ENCODE measurements around the gene ERC2. TPM values are rescaled to one million over a fixed set of nuclear protein-coding genes. Genes with fewer than 3 reads are reported as not detected.
A peak's percentile ranks its signal among the peaks of the same experiment; 100 is the strongest.

Gene ERC2
- total and polyA plus RNA-seq, 2 of the 8 experiments (the other 6 are each of a cell fraction or from before 2014, with no cell fraction given) = 16.4 to 22.8 TPM

DNA sequence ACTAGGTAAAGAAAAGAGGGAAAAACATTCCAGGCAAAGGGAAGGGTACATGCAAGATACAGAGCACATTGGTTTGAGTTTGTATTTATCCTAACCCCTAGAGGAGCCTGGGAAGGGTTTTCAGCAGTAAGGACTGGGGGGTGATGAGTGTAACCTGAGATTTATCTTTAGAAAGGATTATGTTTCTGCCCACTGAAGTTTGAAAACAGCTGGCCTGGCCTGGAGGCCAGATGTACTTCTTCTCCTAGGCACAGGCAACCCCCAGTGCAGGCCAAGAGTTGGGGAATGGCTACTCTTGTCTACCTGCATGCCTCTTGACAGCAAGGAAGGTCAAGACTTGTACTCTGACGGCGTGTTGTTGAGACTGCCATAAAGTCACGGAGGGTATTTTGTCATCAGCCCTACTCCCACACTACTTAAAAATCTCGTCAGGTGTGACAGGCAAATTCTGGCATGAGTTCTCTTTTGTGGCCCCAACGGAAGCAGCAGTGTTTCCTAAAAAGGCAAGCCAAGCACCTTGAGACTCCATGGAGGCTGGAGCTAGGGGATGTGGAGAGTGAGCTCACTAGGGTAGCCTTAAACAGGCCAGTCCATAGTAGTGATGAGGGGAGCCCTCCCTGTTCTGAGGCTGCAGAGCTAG lies 739.7 kb downstream of the ERC2 start:
- H2AFZ ChIP-seq (ENCODE audit: low read length) = no peak overlapping the region
- CTCF ChIA-PET (ENCODE audit: partially characterized antibody) = interaction anchor here (0.6 to 1.6 kb wide), 3 partner anchors 9 to 94 kb away, joined by 3 to 4 read pairs (median 4); no protein-coding TSS in a partner anchor
- no peaks in the 10 kb centered on the region for H3K79me2 ChIP-seq (ENCODE audit: control insufficient read depth in 1 of 2, insufficient read depth in 2 of 2, low read length in 2 of 2)
- no peak overlapping the region for H3K9ac ChIP-seq (replicated peaks in 1 of 4; ENCODE audit: extremely low read depth in 1 of 4, low read depth in 3 of 4, low read length in 3 of 4)
- H3K36me3 ChIP-seq (ENCODE audit: control insufficient read depth in 2 of 4, insufficient read depth in 4 of 4, low read length in 3 of 4) = no peaks in the 10 kb centered on the region
- H2BK5ac ChIP-seq (ENCODE audit: low read depth, low read length) = no peak overlapping the region
- no peak overlapping the region for H3K56ac ChIP-seq (replicated peaks; ENCODE audit: insufficient read length, low read depth, low read length)
- H3K14ac ChIP-seq (ENCODE audit: insufficient read length) = no peak overlapping the region
- H3K4me3 ChIP-seq (ENCODE audit: extremely low read depth in 1 of 4, insufficient read depth in 2 of 4, low read depth in 3 of 4, low read length in 4 of 4) = no peak overlapping the region
- no peaks in the 10 kb centered on the region for H3K9me3 ChIP-seq (ENCODE audit: insufficient read depth in 2 of 2, low read depth in 1 of 2, low read length in 1 of 2)
- H3K4ac ChIP-seq (replicated peaks; ENCODE audit: insufficient read length, low read depth, low read length) = no peak overlapping the region
- no peaks in the 10 kb centered on the region for H3K27me3 ChIP-seq (replicated peaks in 1 of 4; ENCODE audit: control insufficient read depth in 3 of 4, extremely low read depth in 1 of 4, insufficient read depth in 3 of 4, low read length in 3 of 4)
- H4K5ac ChIP-seq (ENCODE audit: insufficient read length, low read depth, low read length) = no peak overlapping the region
- H2BK20ac ChIP-seq (ENCODE audit: low read length) = 0 out of 2 replicates have a peak overlapping the region, but pooled peaks have one; percentile 62
- H2BK120ac ChIP-seq (replicated peaks; ENCODE audit: low read depth, low read length) = no peak overlapping the region
- H2BK15ac ChIP-seq (ENCODE audit: low read length) = 0 out of 2 replicates have a peak overlapping the region, but pooled peaks have one; percentile 47
- no peak overlapping the region for H3K23ac ChIP-seq (ENCODE audit: insufficient read length)
- H4K20me1 ChIP-seq (replicated peaks in 1 of 2; ENCODE audit: control insufficient read depth in 1 of 2, insufficient read depth in 2 of 2, low read length in 2 of 2) = no peaks in the 10 kb centered on the region
- FAIRE-seq (no peak), DNase-seq (ENCODE audit: low read depth in 1 of 2, low spot score in 2 of 2) (no peak)
- H4K91ac ChIP-seq (replicated peaks; ENCODE audit: insufficient read length, low read length) = no peak overlapping the region
- H3K27ac ChIP-seq (ENCODE audit: low read depth, low read length) = no peak overlapping the region
- H3K18ac ChIP-seq (ENCODE audit: extremely low read depth, low read length) = no peak overlapping the region
- H2BK12ac ChIP-seq (ENCODE audit: low read depth, low read length) = no peak overlapping the region
- no peaks in the 10 kb centered on the region; the same call in 1 of the 2 replicates for H3K79me1 ChIP-seq (ENCODE audit: low read depth, low read length)
- no peak overlapping the region; the same call in 1 of the 2 replicates for H4K8ac ChIP-seq (ENCODE audit: extremely low read depth, insufficient read depth, low read length)
- TF ChIP-seq CTBP2 (IDR thresholded peaks at IDR 0.05; ENCODE audit: borderline replicate concordance, insufficient read depth, insufficient read length, low read length) = no peak
- no peak for TF ChIP-seq CBX5 (IDR thresholded peaks at IDR 0.05; ENCODE audit: low read depth, low read length)
- TF ChIP-seq PHF8 (conservative IDR thresholded peaks at IDR 0.05; ENCODE audit: low read depth, low read length) = no peak
- no peak for TF ChIP-seq POLR2A (IDR thresholded peaks at IDR 0.05; ENCODE audit: control extremely low read depth in 1 of 2, low read depth in 2 of 2, low read length in 2 of 2)
- TF ChIP-seq SP2 (IDR thresholded peaks at IDR 0.05; ENCODE audit: low read length) = no peak
- no peak for TF ChIP-seq NRF1 (IDR thresholded peaks at IDR 0.05; ENCODE audit: low read depth, low read length)
- no peak for TF ChIP-seq CEBPB (IDR thresholded peaks at IDR 0.05; ENCODE audit: low read depth, low read length)
- TF ChIP-seq POU5F1 (IDR thresholded peaks at IDR 0.05; ENCODE audit: low read depth, low read length) = no peak
- TF ChIP-seq KDM5A (IDR thresholded peaks at IDR 0.05; ENCODE audit: low read length) = no peak
- TF ChIP-seq GABPA (IDR thresholded peaks at IDR 0.05; ENCODE audit: borderline replicate concordance, insufficient read depth, low read length) = no peak
- no peak for TF ChIP-seq BRCA1 (IDR thresholded peaks at IDR 0.05; ENCODE audit: low read depth, low read length)
- no peak overlapping the region for H3K4me2 ChIP-seq (ENCODE audit: insufficient read depth in 1 of 2, low read depth in 2 of 2, low read length in 2 of 2)
- 88% methylated on average over 5 of the region's 5 CpGs; no CpG with 5 or more reads in 1 of the 2 experiments for WGBS, 2 experiments (ENCODE audit: extremely low coverage in 1 of 2, insufficient coverage in 1 of 2, insufficient read length in 1 of 2, insufficient replicate concordance in 2 of 2, low coverage in 1 of 2, low lambda C conversion rate in 2 of 2, missing lambda C conversion rate in 1 of 2)
- POLR2A ChIA-PET (ENCODE audit: partially characterized antibody) = no interaction called here
- H3K4me1 ChIP-seq (replicated peaks in 1 of 4; ENCODE audit: control insufficient read depth in 3 of 4, insufficient read depth in 4 of 4, low read length in 3 of 4) = peaks cover 0 to 3% (median 0%) of the 10 kb centered on the region in 4 experiments; a peak in 4 of 7 replicates
- H2AK5ac ChIP-seq (ENCODE audit: low read depth, low read length) = no peak overlapping the region
- H3K23me2 ChIP-seq (ENCODE audit: low read depth, low read length) = no peaks in the 10 kb centered on the region; the same call in 1 of the 2 replicates

Data from H1 (cell line).